HPDE6-E6E7 (cell line): ENCODE measurements around the gene NFIL3.
"Not testable (repeated sequence)": the region's sequence is repeated elsewhere in the genome, so short reads cannot be mapped to it uniquely, and the experiment has no call there.

ENCODE experiments used
- DNase-seq: peaks from one replicate; pipeline ENCODE4 v3.0.0; 2011; ENCODE audit warnings: missing footprints; ENCODE audit errors: extremely low spot score

NFIL3 gene, protein sequence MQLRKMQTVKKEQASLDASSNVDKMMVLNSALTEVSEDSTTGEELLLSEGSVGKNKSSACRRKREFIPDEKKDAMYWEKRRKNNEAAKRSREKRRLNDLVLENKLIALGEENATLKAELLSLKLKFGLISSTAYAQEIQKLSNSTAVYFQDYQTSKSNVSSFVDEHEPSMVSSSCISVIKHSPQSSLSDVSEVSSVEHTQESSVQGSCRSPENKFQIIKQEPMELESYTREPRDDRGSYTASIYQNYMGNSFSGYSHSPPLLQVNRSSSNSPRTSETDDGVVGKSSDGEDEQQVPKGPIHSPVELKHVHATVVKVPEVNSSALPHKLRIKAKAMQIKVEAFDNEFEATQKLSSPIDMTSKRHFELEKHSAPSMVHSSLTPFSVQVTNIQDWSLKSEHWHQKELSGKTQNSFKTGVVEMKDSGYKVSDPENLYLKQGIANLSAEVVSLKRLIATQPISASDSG

DNA sequence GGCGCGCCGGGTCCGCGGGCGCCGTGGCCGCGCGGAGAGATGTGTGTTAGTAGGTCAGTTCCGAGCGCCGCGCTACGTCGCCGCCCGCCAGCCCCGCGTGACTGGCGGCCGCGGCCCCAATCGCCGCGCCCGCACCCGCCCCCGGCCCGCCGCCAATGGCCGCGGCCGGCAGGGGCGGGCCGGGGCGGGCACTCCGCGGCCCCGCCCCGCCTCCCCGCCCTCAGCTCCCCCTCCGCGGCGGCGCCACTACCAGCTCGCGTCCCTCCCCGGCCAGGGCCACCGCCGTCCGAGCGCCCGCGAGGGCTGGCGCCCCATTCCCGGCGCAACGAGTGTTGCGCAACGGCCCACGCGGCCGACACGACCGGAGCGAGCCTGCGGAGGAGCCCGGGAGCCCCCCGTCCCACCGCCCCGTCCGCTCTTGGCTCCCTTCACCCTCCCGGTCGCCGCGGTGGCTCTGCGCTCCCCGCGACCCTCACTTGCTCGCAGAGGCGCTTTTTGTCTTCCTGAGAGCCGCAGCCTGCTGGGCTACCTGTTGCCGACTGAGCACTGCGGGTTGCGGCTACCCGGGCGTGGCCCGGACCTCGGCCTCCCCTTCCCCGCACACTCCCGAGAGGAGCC lies at the start of gene NFIL3:
NFIL3 (minus strand) TSS at position 48 of the 618 bp plus-strand sequence. CDS start 13,098 bp downstream, outside the sequence.
- DNase-seq: peak; percentile 62

GRCh38 chr9:91471524-91471923 lies 47.9 kb upstream of the NFIL3 start:
- DNase-seq: not testable (repeated sequence)

DNA sequence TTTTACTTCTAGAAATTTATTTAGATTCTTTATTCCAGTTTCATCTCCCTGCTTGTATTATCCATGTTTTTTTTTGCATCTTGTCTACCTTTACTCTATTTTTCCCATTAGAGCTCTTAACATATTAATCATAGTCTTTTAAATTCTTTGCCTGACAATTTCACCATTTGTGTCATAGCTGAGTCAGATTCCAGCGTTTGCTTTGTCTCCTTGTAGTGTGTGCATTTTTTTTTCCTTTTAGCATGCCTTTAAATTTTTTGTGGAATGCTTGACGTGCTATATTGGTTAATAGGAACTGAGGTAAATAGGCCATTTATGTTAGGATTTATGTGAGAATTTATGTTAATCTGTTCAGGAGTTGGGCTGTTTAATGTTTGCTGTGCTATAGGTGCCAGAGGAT lies 41.8 kb upstream of the NFIL3 start:
- DNase-seq: no peak

DNA sequence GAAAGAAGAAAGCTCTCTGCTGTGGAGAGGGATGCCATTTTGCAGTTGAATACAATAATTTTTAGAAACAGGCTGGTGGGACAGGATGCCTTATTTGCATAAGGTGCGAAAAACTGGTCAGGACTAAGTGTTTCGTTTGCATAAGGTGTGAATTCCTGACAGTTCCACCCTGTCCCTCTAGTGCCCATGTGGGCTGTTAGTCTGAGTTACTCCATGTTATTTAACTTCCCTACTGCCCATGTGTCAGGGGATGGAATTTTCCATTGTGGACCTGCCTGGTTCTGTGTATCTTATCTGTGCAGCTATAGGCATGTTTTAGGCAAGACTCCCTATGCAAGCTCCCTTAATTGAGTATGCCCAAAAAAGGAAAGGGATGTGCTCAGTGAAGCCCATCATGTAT lies 35.3 kb upstream of the NFIL3 start:
- no peak for DNase-seq

DNA sequence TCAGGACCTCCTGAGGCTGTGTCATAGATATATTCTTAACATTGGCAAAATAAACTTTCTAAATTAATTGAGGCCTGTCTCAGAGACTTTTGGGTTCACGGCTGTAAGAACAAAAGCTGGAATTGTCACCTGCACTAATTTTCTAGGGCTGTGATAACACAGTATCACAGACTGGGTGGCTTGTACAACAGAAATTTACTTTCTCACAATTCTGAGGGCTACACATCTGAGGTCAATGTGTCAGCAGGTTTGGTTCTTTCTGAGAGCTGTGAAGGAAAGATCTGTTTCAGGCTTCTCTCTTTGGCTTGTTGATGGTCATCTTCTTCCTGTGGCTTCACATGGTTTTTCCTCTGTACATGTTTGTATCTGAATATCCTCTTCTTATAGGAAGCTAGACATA lies 29.2 kb upstream of the NFIL3 start:
- no peak for DNase-seq

- no peak for DNase-seq
Observed at GRCh38 chr9:91451431-91452270, 28.0 kb upstream of the NFIL3 start.

DNA sequence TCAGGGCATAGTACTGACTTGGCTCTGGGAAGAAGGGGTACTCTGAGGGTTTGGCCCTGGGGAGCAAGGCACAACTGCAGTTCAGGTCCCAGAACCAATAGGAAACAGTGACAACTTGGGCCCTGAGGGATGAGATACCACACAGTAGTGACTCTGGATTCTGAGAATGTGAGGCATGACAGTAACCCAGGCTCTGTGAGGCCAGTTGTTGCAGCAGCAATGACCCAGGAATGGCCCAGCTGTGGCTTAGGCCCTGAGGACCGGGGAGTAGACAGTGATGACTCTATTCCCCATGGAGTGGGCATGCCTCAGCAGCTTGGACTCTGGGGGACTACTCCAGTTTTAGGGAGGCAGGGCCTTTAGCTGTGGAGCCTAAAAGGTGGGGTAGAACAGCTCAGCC lies 21.5 kb upstream of the NFIL3 start:
- DNase-seq: no peak

DNA sequence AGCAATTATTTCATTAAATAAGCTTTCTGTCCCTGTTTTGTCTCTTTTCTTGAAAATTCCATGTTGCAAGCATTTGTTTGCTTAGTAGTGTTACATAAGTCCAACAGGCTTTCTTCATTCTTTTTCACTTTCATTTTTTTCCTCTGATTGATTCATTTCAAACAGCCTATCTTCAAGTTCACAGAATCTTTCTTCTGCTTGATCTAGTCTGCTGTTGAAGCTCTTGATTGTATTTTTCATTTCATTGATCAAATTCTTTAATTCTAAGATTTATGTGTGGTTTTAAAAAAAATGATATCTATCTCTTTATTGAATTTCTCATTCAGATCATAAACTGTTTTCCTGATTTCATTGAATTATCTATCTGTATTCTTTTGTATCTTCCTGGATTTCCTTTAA lies 20.4 kb upstream of the NFIL3 start:
- DNase-seq: no peak

- DNase-seq: no peak
Observed at GRCh38 chr9:91443321-91443993, 19.8 kb upstream of the NFIL3 start.

- no peak for DNase-seq
Observed at GRCh38 chr9:91436841-91437240, 13.2 kb upstream of the NFIL3 start.

- peak; percentile 81 for DNase-seq
Observed at GRCh38 chr9:91433180-91433579, 9.5 kb upstream of the NFIL3 start.

DNA sequence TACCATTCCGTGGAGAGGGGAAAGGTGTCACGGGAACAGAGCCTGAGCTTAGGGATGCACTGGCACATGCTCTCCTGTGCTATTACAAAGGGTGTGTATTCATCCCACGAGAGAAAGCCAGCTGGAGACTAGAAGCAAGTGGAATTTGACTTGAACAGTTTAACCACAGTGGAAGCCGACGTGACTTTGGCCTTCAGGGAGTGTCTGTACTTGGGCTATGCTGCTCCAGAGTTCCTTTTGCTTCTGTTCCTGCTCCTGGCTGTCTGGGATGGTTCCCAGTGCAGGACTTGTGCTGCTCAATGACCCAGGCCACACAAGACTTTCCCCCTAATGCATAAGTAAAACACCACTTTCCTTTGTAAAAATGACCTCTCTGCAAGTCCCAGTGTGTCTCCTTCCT lies 7.9 kb upstream of the NFIL3 start:
- DNase-seq: no peak

- no peak for DNase-seq
Observed at GRCh38 chr9:91429501-91429900, 5.9 kb upstream of the NFIL3 start.

- DNase-seq: no peak
Observed at GRCh38 chr9:91428927-91429351, 5.3 kb upstream of the NFIL3 start.

DNA sequence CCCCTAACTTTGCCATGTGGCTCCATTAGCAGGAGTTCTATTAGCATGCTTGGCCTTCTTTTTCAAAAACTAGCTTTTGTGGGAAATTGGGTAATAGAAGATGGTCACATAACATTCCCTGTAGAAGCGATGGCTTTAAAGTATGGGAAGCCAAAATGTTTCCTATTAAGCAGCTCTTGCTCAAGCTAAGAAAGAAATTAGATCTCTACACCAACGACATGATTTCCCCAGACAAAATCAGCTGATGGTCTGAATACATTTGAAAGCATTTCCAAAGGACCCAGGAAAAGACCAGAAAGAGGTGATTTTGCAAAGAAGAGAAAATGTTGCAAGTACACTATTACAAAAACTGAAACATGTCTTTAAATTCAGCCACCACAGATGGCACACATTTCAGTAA lies 4.8 kb upstream of the NFIL3 start:
- DNase-seq: no peak

GRCh38 chr9:91427873-91428272 lies 4.2 kb upstream of the NFIL3 start:
- DNase-seq: no peak

DNA sequence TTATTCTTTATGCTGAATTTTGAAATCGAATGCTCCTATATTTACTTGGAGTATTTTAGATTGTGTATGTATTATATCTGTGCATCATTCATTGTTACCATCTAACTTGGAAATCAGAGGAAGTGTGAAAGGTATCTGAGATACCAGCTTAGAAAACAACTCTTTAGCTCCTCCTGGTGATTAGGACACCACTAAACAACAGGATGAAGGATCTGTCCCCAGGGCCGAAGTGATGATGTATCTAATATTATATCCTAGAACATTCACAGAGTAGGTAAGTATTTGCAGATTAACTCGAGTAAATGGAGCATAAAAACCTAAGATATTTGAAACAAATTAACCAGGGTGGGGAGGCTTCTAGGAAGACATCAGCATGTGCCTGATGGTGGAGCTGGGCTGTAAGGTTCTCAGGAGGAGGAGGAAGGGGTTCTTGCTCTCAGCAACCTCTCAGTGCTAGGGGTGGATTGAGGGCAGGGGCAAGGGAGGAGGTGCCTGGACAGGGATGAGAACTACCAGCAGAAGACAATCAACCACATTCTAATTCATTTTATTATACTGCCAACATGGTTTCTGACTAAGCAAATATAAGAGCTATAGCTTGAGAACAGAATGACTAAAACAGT lies 2.6 kb upstream of the NFIL3 start:
- no peak for DNase-seq

- DNase-seq: no peak
Observed at GRCh38 chr9:91425271-91425670, 1.6 kb upstream of the NFIL3 start.

DNA sequence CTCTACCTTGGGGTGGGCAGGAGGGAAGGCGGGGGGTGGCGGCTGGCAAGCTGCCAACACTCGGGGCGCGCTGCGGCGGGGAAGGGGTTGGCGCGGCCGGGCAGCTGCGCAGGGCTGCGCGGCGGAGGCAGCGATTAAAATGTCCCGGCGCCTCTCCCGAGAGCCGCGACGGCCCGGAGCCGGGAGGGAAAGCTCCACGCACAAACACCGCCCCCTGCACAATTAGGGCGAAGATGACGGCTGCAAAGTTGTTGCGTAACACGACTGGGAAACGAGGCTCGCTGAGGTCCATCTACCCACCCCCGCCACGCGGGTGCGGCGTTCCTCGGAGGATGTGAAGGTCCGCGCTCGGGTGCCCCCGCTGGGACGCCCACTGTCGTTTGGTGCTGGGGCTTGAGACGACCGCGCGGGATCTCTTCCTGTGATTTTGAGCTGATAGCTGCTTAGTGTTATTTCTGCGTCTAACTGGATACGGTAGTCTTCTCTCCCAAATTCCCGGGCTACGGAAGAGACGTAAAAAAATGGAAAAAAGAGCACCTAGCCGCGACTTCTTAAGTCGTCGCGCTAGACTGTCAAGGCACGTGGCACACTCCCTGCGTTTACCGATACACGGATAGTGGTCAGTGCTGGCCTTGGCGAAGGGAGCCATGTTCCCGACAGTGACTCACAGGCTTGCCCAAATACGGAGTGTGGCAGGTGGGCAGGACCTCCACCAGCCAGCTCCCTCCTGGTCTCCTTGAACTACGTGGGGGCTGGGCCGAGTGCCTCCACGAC lies 958 bp upstream of the NFIL3 start:
- no peak for DNase-seq
